Subcutaneous adipose tissue (tissue), 4 donors: ENCODE data around the gene INPP4A. TPM values are rescaled to one million over a fixed set of nuclear protein-coding genes. Genes with fewer than 3 reads are reported as not detected.

Source experiments
- total RNA-seq, 4 donors: library from RNA; depleted of rRNA; stranded (reverse); fragments of >200 nt; gene quantifications; one replicate each; pipeline ENCODE4 v1.1.0, GENCODE V29; 2016
- TF ChIP-seq, protein P1 (sequence below): fragments of 450-650 bp; IDR thresholded peaks from one replicate; pipeline ENCODE4 v1.5.1; 2016; ENCODE audit warnings: low read depth, mild to moderate bottlenecking, control low read depth, antibody characterized with exemption, moderate library complexity

Gene INPP4A
- total RNA-seq, 4 donors from 2014 or later, result 18.9 to 38.2 (median 22.0) TPM

DNA sequence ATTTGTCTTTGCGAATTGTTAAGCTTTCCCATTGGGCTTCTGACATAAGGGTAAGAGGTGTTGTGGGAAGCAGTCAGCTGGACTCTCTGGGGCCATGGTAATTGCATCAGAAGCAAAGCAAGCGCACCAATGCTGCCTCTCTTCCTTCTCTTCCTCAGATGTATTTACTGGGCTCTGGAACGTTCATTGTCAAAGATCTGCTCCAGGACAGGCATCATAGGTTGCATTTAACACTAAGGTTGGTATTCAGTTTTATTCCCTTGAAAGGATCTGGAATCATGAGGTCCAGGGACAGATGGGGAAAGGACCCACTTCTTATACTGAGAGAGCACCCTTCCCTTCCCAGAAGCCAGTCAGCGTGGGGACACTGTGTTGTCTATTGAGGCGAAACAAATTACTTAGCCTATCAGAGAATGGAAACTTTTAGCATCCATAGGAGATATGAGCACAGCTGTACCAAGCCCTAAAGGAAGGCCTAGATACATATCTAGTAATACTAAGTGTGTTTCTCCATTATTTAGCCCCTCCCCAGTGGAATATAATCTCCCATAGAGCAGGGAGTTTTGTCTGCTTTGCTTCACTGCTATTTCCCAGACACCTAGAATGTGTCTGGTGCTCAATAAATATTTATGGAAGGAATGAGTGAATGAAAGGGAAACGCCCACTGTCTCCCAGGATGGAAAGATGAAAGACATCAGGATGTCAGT is 91.5 kb downstream of the INPP4A start:
- TF ChIP-seq, protein P1, sequence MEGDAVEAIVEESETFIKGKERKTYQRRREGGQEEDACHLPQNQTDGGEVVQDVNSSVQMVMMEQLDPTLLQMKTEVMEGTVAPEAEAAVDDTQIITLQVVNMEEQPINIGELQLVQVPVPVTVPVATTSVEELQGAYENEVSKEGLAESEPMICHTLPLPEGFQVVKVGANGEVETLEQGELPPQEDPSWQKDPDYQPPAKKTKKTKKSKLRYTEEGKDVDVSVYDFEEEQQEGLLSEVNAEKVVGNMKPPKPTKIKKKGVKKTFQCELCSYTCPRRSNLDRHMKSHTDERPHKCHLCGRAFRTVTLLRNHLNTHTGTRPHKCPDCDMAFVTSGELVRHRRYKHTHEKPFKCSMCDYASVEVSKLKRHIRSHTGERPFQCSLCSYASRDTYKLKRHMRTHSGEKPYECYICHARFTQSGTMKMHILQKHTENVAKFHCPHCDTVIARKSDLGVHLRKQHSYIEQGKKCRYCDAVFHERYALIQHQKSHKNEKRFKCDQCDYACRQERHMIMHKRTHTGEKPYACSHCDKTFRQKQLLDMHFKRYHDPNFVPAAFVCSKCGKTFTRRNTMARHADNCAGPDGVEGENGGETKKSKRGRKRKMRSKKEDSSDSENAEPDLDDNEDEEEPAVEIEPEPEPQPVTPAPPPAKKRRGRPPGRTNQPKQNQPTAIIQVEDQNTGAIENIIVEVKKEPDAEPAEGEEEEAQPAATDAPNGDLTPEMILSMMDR, result no peak

DNA sequence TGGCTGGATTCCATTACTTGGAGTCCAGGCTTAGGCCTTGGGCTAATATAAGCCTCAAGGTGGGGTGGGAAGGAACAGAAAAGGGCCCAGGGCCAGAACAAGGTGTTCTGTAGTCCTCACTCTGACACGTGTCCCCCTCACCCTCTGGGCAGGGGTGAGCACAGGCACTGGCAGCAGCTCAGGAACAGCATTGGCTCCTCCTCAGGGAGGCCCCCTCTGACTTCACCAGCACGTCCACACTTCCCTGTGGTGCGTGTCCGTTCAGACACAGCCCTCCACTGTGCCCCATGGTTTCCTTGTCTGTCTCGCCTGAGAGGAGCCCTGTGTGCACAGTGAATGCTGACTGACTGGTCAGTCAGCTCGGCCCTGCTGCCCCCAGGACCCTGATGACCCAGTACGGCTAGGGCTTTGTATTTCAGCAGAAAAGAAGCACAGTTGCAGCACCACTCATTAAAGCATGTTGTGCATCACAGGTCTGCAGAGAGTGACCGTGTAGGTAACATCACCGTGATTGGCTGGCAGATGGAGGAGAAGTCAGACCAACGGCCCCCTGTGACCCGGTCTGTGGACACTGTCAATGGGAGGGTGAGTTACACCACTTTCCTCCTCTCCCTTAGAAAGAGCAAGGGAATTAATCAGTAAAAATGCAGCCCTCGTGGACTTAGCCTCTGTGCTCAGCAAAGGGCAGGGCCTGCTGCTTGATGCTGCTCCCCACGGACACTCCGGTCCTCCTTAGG is 92.9 kb downstream of the INPP4A start:
- TF ChIP-seq, protein P1, result no peak

DNA sequence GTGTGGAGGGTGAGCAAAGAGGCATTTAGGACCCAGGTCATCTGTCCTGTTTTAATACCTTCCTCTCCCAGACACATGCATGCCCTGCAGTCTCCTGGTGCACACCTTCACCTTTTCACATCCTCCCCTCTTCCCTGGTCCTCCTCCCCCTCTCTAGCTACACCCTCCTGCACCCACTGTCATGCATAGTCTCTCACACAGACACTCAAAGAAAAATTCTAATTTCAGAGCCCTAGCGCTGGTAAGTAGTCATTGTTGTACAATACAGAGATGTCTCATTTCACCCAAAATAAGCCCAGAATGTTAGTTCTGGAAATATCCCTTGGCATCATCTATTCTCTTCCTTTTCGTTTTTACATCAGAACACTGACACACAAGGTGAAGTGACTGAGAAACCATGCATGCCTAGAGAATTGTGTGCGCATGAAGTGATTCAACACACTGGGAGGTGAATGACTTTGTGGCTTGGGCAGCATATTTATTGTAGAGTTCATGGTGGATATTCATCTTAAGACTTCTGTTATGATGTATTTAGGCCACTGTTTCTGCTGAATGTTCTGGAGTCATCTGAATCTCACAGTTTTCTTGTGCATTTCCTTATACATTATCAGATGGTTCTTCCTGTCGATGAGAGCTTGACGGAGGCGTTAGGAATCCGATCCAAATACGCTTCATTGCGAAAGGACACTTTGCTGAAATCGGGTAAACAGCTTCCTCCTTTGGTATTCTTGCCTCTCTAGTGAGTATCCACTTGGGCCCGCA is 93.8 kb downstream of the INPP4A start:
- TF ChIP-seq, protein P1, result no peak

DNA sequence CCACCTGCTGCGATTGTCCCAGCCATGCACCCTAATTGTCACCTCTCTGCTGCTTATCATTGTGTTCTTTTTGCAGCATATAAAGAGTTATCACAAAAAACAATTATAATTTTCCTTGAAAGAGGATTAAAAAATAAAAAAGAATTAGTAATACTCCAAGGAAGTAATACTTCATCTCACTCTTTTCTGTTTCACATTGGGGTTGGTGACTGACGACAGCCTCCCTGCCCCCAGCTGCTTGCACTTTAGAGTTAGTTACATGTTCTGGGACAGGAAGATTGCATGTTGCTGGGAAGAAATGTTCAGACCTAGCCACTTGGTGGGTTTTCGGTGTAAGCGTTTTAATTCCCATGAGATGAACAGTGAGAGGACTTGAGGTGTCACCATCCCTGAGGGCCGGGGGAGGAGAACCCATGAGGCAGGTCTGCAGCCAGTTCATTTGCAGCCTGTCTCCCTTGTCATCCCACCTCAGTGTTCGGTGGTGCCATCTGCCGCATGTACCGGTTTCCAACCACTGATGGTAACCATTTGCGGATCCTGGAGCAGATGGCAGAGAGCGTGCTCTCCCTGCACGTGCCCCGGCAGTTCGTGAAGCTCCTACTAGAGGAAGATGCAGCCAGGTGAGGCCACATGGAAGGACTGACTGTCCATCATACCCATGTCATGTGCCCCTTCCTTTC is 94.5 kb downstream of the INPP4A start:
- TF ChIP-seq, protein P1, result no peak

DNA sequence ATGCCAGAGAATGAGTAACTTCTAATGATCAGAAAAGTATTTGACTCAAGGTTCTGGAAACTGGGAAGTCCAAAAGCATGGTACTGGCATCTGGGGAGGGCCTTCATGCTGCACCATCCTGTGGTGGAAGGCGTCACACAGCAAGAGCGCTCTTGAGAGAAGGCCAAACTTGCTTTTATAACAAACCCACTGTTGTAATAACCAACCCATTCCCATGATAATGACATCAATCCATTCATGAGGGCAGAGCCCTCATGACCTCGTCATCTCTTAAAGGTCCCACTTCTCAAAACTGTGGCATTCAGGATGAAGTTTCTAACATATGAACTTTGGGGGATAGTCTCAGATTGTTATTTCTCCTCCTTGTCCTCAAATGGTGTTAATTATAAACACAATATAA is 95.9 kb downstream of the INPP4A start:
- TF ChIP-seq, protein P1, result no peak

DNA sequence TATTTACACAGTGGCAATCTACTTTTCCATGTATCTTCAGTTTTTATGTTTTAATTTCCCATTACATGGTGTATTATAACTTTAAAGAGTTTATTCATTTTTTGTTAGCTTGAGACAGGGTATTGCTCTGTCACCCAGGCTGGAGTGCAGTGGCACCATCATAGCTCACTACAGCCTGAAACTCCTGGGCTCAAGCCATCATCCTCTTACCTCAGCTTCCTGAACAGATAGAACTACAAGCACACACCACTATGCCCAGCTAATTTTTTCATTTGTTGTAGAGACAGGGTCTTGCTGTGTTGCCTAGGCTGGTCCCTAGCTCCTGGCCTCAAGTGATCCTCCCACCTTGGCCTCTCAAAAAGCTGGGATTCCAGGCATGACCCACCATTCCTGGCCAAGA is 96.8 kb downstream of the INPP4A start:
- TF ChIP-seq, protein P1, result no peak
